Liver (tissue), 9 donors: Measurements from ENCODE around the gene TP73. TPM values are rescaled to one million over a fixed set of nuclear protein-coding genes. Genes with fewer than 3 reads are reported as not detected.

Experiments used
- DNase-seq: peaks from one replicate; pipeline ENCODE4 v3.0.0-alpha.2; 2017; ENCODE audit warnings: low spot score
- H3K27ac ChIP-seq, 2 donors: one replicate each; pipeline ENCODE4 v1.7.0; 2013; ENCODE audit warnings: inconsistent platforms in 2 of 2, low read length in 2 of 2, control low read depth in 1 of 2, low read depth in 1 of 2, mild to moderate bottlenecking in 1 of 2
- H3K27me3 ChIP-seq, 4 donors: one replicate each; pipeline versions ENCODE4 v1.6.1 to v1.7.0; 2013; ENCODE audit warnings: low read length in 3 of 4, inconsistent platforms in 1 of 4, mild to moderate bottlenecking in 1 of 4, moderate library complexity in 1 of 4; ENCODE audit not compliant: control insufficient read depth in 4 of 4, insufficient read depth in 4 of 4
- H3K36me3 ChIP-seq, 4 donors: one replicate each; pipeline versions ENCODE4 v1.6.1 to v1.7.0; 2013; ENCODE audit warnings: low read length in 3 of 4, mild to moderate bottlenecking in 3 of 4, low read depth in 1 of 4, moderate library complexity in 1 of 4; ENCODE audit not compliant: control insufficient read depth in 4 of 4, insufficient read depth in 3 of 4
- H3K4me1 ChIP-seq, 4 donors: one replicate each; pipeline versions ENCODE4 v1.6.1 to v1.7.0; 2013; ENCODE audit warnings: low read length in 3 of 4, mild to moderate bottlenecking in 3 of 4, moderate library complexity in 1 of 4; ENCODE audit not compliant: control insufficient read depth in 4 of 4, insufficient read depth in 4 of 4
- H3K4me3 ChIP-seq, 3 donors: one replicate each; pipeline versions ENCODE4 v1.6.1 to v1.7.0; 2013; ENCODE audit warnings: low read length in 3 of 3, control low read depth in 1 of 3, low read depth in 1 of 3, mild to moderate bottlenecking in 1 of 3
- H3K9ac ChIP-seq, 2 donors: one replicate each; pipeline ENCODE4 v1.7.0; 2013; ENCODE audit warnings: low read length in 2 of 2, mild to moderate bottlenecking in 2 of 2, moderate library complexity in 2 of 2, control low read depth in 1 of 2, low read depth in 1 of 2
- H3K9me3 ChIP-seq, 4 donors: one replicate each; pipeline versions ENCODE4 v1.6.1 to v1.7.0; 2013; ENCODE audit warnings: low read length in 3 of 4; ENCODE audit not compliant: control insufficient read depth in 4 of 4
- ATF3 ChIP-seq: IDR thresholded peaks from 2 replicates; pipeline ENCODE4 v1.6.1; 2016; ENCODE audit warnings: antibody characterized with exemption
- EGR1 ChIP-seq, 2 donors: IDR thresholded peaks; 2 replicates each; pipeline ENCODE4 v1.6.1; 2016 to 2018; ENCODE audit warnings: antibody characterized with exemption in 2 of 2, low read depth in 2 of 2
- FOXA2 ChIP-seq: IDR thresholded peaks from 2 replicates; pipeline ENCODE4 v1.6.1; 2016; ENCODE audit warnings: antibody characterized with exemption
- GABPA ChIP-seq, 2 donors: IDR thresholded peaks in 1 of 2; conservative IDR thresholded peaks in 1 of 2; 2 replicates each; pipeline ENCODE4 v1.6.1; 2016; ENCODE audit warnings: antibody characterized with exemption in 2 of 2, mild to moderate bottlenecking in 1 of 2, moderate library complexity in 1 of 2
- HNF4A ChIP-seq, 2 donors: conservative IDR thresholded peaks; 2 replicates each; pipeline ENCODE4 v1.6.1; 2016; ENCODE audit warnings: antibody characterized with exemption in 2 of 2, mild to moderate bottlenecking in 2 of 2
- HNF4G ChIP-seq: IDR thresholded peaks from 2 replicates; pipeline ENCODE4 v1.6.1; 2016; ENCODE audit warnings: antibody characterized with exemption
- JUND ChIP-seq, 2 donors: IDR thresholded peaks; 2 replicates each; pipeline ENCODE4 v1.6.1; 2016; ENCODE audit warnings: antibody characterized with exemption in 2 of 2
- MAX ChIP-seq: IDR thresholded peaks from 2 replicates; pipeline ENCODE4 v1.6.1; 2016; ENCODE audit warnings: antibody characterized with exemption
- NR2F2 ChIP-seq: IDR thresholded peaks from 2 replicates; pipeline ENCODE4 v1.6.1; 2016; ENCODE audit warnings: antibody characterized with exemption
- RAD21 ChIP-seq, 2 donors: IDR thresholded peaks; 2 replicates each; pipeline ENCODE4 v1.6.1; 2016; ENCODE audit warnings: antibody characterized with exemption in 2 of 2, mild to moderate bottlenecking in 2 of 2
- REST ChIP-seq: IDR thresholded peaks from 2 replicates; pipeline ENCODE4 v1.6.1; 2016; ENCODE audit warnings: antibody characterized with exemption, mild to moderate bottlenecking
- RXRA ChIP-seq, 2 donors: IDR thresholded peaks; 2 replicates each; pipeline ENCODE4 v1.6.1; 2017 to 2018; ENCODE audit warnings: antibody characterized with exemption in 2 of 2, mild to moderate bottlenecking in 1 of 2
- TAF1 ChIP-seq: conservative IDR thresholded peaks from 2 replicates; pipeline ENCODE4 v1.6.1; 2016; ENCODE audit warnings: antibody characterized with exemption, mild to moderate bottlenecking
- YY1 ChIP-seq: IDR thresholded peaks from 2 replicates; pipeline ENCODE4 v1.6.1; 2016; ENCODE audit warnings: antibody characterized with exemption, mild to moderate bottlenecking
- ZBTB33 ChIP-seq: IDR thresholded peaks from 2 replicates; pipeline ENCODE4 v1.6.1; 2016; ENCODE audit warnings: antibody characterized with exemption
- WGBS: extraction: QIAGEN DNeasy Blood & Tissue Kit; methylation state at CpG from one replicate; pipeline ENCODE4 v1.1.7; 2013; 5-methylcytosine and 5-hydroxymethylcytosine counted together
- polyA plus RNA-seq, 2 donors: library from polyadenylated mRNA; stranded (reverse) in 1 of 2; unstranded in 1 of 2; fragments of 200-250 nt in 1 of 2; fragments of >200 nt in 1 of 2; fragmentation: Nextera tagmentation in 1 of 2; extraction: Ambion mirVana in 1 of 2; gene quantifications; one replicate each; pipeline versions ENCODE4 v1.2.1 to v1.2.3, GENCODE V29; 2013 to 2015
- total RNA-seq, 2 donors: library from RNA; depleted of rRNA; stranded (reverse); fragments of >200 nt; gene quantifications; one replicate each; pipeline ENCODE4 v1.2.3, GENCODE V29; 2014
- donor health status: healthy.
- donor health status: healthy.
- donor health status: healthy.
- donor health status: healthy.
- donor health status: healthy.

Gene TP73
- total and polyA plus RNA-seq, 4 donors, result 0.08 to 0.29 (median 0.18) TPM

- Histone ChIP-seq H3K9me3 (no peaks in the 10 kb centered on the region), H3K4me1 (no peaks in the 10 kb centered on the region), H3K4me3 (no peak overlapping the region), H3K27ac (no peak overlapping the region), H3K9ac (no peak overlapping the region), H3K36me3 (no peaks in the 10 kb centered on the region), H3K27me3 (no peaks in the 10 kb centered on the region)
- DNase-seq, result no peak
- no peak for TF ChIP-seq HNF4A (conservative IDR thresholded peaks at IDR 0.05)
- no peak for TF ChIP-seq ZBTB33
- no peak for TF ChIP-seq RXRA (IDR thresholded peaks at IDR 0.05)
- no peak for TF ChIP-seq JUND (IDR thresholded peaks at IDR 0.05)
- TF ChIP-seq MAX, result no peak
- no peak for TF ChIP-seq ATF3
- TF ChIP-seq EGR1 (IDR thresholded peaks at IDR 0.05; ENCODE audit: low read depth in 2 of 2), result no peak
- TF ChIP-seq GABPA (IDR thresholded peaks at IDR 0.05 in 1 of 2, conservative IDR thresholded peaks at IDR 0.05 in 1 of 2), result no peak
- no peak for TF ChIP-seq TAF1
- TF ChIP-seq HNF4G, result no peak
- TF ChIP-seq YY1, result no peak
- WGBS, result 69% methylated on average over 29 of the region's 29 CpGs
Observed at GRCh38 chr1:3688356-3689137, 36.2 kb downstream of the TP73 start.

- H3K4me1 ChIP-seq, result no peaks in the 10 kb centered on the region
- H3K27ac ChIP-seq, result no peak overlapping the region
- no peaks in the 10 kb centered on the region for H3K36me3 ChIP-seq
- no peak for TF ChIP-seq FOXA2
- TF ChIP-seq JUND (IDR thresholded peaks at IDR 0.05), result no peak
- TF ChIP-seq RXRA (IDR thresholded peaks at IDR 0.05), result no peak
- no peak for TF ChIP-seq HNF4A (conservative IDR thresholded peaks at IDR 0.05)
- TF ChIP-seq TAF1, result no peak
- no peak for TF ChIP-seq HNF4G
- no peak for TF ChIP-seq RAD21 (IDR thresholded peaks at IDR 0.05)
- no peak for TF ChIP-seq REST
- TF ChIP-seq ZBTB33, result no peak
- no peak for TF ChIP-seq NR2F2
- H3K9ac ChIP-seq, result no peak overlapping the region
- H3K9me3 ChIP-seq, result no peaks in the 10 kb centered on the region
- no peaks in the 10 kb centered on the region for H3K27me3 ChIP-seq
- WGBS, result 68% methylated on average over 19 of the region's 19 CpGs
- no peak overlapping the region for H3K4me3 ChIP-seq
- no peak for DNase-seq
Observed at GRCh38 chr1:3689138-3689750, 36.9 kb downstream of the TP73 start.
